ENCODE measurements around the gene CARS2.

CARS2 gene

DNA sequence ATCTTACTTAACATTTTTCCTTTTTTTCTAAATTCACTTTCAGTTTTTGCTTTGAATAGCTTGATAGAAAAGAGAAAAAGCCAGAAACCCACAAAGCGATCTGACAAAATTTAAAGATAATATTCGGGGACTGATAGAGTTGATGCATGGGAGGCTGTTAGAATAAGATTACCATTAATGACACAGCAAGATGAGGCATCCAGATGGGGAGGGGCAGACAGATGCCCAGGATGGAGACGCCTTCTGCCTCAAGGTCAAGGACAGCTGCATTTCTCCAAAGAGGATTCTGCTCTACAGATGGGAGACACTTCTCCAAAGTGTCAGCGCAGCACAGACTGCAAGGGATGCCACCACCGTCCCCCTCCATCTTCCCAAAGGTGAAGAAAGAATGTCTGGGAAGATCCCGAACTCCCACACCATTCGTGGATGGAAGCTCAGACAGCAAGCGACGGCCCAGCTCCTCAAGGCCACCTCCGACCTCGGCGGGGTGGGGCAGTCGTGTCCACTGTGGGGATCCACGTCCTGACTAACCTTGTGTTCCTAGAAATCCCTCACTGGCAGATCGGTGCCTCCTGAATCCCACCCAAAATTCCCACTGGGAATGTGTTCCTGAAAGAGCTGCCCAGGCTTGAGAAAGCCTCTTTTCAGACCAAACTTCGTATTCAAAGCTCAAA is 57.6 kb downstream of the CARS2 start:
- TF ChIP-seq, protein P1, sequence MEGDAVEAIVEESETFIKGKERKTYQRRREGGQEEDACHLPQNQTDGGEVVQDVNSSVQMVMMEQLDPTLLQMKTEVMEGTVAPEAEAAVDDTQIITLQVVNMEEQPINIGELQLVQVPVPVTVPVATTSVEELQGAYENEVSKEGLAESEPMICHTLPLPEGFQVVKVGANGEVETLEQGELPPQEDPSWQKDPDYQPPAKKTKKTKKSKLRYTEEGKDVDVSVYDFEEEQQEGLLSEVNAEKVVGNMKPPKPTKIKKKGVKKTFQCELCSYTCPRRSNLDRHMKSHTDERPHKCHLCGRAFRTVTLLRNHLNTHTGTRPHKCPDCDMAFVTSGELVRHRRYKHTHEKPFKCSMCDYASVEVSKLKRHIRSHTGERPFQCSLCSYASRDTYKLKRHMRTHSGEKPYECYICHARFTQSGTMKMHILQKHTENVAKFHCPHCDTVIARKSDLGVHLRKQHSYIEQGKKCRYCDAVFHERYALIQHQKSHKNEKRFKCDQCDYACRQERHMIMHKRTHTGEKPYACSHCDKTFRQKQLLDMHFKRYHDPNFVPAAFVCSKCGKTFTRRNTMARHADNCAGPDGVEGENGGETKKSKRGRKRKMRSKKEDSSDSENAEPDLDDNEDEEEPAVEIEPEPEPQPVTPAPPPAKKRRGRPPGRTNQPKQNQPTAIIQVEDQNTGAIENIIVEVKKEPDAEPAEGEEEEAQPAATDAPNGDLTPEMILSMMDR (IDR thresholded peaks at IDR 0.05) = no peak
- Histone ChIP-seq H3K4me3 (ENCODE audit: low read depth, low read length) (no peak overlapping the region), H3K27ac (no peak overlapping the region), H3K27me3 (ENCODE audit: control insufficient read depth, insufficient read depth, low read length) (no peaks in the 10 kb centered on the region), H3K36me3 (ENCODE audit: control insufficient read depth, insufficient read depth, low read length) (no peaks in the 10 kb centered on the region), H3K9me3 (ENCODE audit: control insufficient read depth, low read length) (no peaks in the 10 kb centered on the region), H3K9ac (no peak overlapping the region), H3K4me2 (ENCODE audit: low read length) (no peak overlapping the region), H3K79me2 (no peaks in the 10 kb centered on the region), H2AFZ (no peak overlapping the region), H3K4me1 (no peaks in the 10 kb centered on the region)

DNA sequence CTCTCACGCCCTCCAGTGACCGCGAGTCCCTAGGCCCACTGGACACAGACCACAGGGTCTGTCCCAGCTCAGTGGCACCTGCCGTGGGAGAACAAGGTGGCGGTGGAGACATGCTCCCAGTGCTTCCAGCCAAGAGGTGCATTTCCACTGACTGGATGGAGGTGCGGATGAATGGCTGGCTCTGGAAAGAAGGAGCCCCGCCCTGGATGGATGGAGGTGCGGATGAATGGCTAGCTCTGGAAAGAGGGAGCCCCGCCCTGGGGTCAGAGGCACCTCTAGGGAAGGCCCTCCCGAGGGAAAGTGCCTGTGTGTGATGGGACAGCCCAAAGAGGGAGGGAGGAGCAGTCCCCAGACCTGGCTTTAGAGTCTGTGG is 58.6 kb downstream of the CARS2 start:
- no peaks in the 10 kb centered on the region for H3K4me1 ChIP-seq
- no peaks in the 10 kb centered on the region for H3K79me2 ChIP-seq
- no peaks in the 10 kb centered on the region for H3K36me3 ChIP-seq (ENCODE audit: control insufficient read depth, insufficient read depth, low read length)
- TF ChIP-seq, protein P1 (IDR thresholded peaks at IDR 0.05) = no peak
- H2AFZ ChIP-seq = no peak overlapping the region
- no peak overlapping the region for H3K4me2 ChIP-seq (ENCODE audit: low read length)
- H3K4me3 ChIP-seq (ENCODE audit: low read depth, low read length) = no peak overlapping the region
- no peaks in the 10 kb centered on the region for H3K9me3 ChIP-seq (ENCODE audit: control insufficient read depth, low read length)
- no peaks in the 10 kb centered on the region for H3K27me3 ChIP-seq (ENCODE audit: control insufficient read depth, insufficient read depth, low read length)
- no peak overlapping the region for H3K9ac ChIP-seq
- H3K27ac ChIP-seq = no peak overlapping the region

DNA sequence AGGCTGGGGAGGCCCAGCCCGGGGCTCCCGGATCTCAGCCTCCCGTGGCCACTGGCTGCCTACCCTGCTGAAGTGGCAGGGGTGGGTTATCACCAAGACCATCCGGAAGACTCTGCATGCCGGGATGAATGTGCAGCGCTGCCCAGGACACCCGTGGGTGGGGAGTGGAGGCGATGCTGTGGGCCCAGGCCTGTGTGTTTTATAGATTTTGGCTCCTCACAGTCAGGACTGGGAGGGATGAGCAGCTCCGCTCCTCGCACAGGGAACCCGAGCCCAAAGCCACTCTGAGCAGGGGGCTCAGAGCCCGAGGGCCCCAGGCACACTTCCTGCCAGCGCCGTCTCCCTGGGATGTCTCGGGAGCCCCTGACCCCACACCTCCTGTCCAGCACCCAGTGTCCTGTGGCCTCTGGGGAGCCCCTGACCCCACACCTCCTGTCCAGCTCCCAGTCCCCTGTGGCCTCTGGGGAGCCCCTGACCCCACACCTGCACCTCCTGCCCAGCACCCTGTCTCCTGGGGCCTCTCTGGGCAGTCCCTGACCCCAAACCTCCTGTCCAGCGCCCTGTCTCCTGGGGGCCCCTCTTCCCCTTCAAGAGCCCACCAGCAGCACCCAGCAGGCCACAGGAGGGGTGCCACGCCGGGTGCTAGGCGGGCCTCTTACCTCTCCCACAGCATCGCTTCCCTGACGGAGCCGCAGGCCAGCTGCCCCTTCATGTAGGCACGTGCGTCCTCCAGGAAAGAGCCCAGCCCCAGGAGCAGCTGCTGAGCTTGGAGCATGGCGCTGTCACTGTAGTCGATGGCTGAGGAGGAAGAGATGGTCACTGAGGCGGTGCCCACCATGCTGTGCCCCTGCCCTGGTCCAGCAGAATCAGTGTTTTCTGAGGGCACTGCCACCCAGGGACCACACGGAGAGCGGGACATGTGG is 59.2 kb downstream of the CARS2 start:
- TF ChIP-seq, protein P1 (IDR thresholded peaks at IDR 0.05) = no peak

DNA sequence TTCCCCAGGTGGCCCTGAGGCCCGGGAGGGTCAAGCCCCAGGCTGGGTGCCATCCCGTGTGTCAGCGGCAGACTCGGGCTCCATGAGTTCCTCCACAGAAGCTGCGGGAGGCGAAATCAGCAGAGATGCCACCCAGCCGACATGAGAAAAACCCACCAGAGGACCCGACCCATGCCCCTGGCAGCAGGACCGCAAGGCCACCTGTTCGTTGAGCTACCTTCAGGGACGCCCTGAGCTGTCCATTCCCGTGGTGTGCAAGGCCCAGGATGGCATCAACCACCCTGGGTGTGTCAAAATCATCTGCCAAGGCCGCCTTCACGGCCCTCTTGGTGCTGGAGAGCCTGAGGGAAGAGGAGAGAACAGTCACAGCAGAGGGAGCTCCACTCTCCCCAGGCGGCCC is 60.2 kb downstream of the CARS2 start:
- Histone ChIP-seq H3K36me3 (ENCODE audit: control insufficient read depth, insufficient read depth, low read length) (no peaks in the 10 kb centered on the region), H3K27ac (no peak overlapping the region), H3K4me3 (ENCODE audit: low read depth, low read length) (no peak overlapping the region), H3K4me1 (no peaks in the 10 kb centered on the region), H2AFZ (no peak overlapping the region), H3K4me2 (ENCODE audit: low read length) (no peak overlapping the region), H3K27me3 (ENCODE audit: control insufficient read depth, insufficient read depth, low read length) (no peaks in the 10 kb centered on the region), H3K9ac (no peak overlapping the region), H3K79me2 (no peaks in the 10 kb centered on the region), H3K9me3 (ENCODE audit: control insufficient read depth, low read length) (no peaks in the 10 kb centered on the region)
- TF ChIP-seq, protein P1 (IDR thresholded peaks at IDR 0.05) = no peak

More for the DNA sequence above, 59.2 kb downstream of the CARS2 start:
- no peaks in the 10 kb centered on the region for H3K27me3 ChIP-seq (ENCODE audit: control insufficient read depth, insufficient read depth, low read length)
- H3K9me3 ChIP-seq (ENCODE audit: control insufficient read depth, low read length) = no peaks in the 10 kb centered on the region
- no peak overlapping the region for H3K4me3 ChIP-seq (ENCODE audit: low read depth, low read length)
- no peaks in the 10 kb centered on the region for H3K36me3 ChIP-seq (ENCODE audit: control insufficient read depth, insufficient read depth, low read length)
- H3K4me1 ChIP-seq = no peaks in the 10 kb centered on the region
- no peak overlapping the region for H3K4me2 ChIP-seq (ENCODE audit: low read length)
- no peak overlapping the region for H3K9ac ChIP-seq
- no peaks in the 10 kb centered on the region for H3K79me2 ChIP-seq
- no peak overlapping the region for H2AFZ ChIP-seq
- H3K27ac ChIP-seq = no peak overlapping the region
